Fibroblast of the aortic adventitia (primary cell): ENCODE measurements around the gene TMEM208. TPM values are rescaled to one million over a fixed set of nuclear protein-coding genes. Genes with fewer than 3 reads are reported as not detected.

Source experiments
- DNase-seq: peaks from one replicate; pipeline ENCODE4 v3.0.0-alpha.2; 2010; ENCODE audit warnings: low read depth
- H3K4me3 ChIP-seq: 2 replicates; pipeline ENCODE4 v1.5.1; 2011; ENCODE audit warnings: low read depth, mild to moderate bottlenecking, control low read depth, low read length, moderate library complexity
- total RNA-seq: library from RNA; depleted of rRNA; stranded (reverse); fragments of >200 nt; gene quantifications from 2 replicates; pipeline ENCODE4 v1.2.3, GENCODE V29; 2012; ENCODE audit warnings: low replicate concordance
- TF ChIP-seq, protein P1 (sequence below): IDR thresholded peaks from 2 replicates; pipeline ENCODE4 v1.5.1; 2011; ENCODE audit warnings: mild to moderate bottlenecking, low read length, control low read depth, inconsistent platforms; ENCODE audit not compliant: insufficient read depth

Gene TMEM208
- total RNA-seq, 1 donor = 24.3 TPM

DNA sequence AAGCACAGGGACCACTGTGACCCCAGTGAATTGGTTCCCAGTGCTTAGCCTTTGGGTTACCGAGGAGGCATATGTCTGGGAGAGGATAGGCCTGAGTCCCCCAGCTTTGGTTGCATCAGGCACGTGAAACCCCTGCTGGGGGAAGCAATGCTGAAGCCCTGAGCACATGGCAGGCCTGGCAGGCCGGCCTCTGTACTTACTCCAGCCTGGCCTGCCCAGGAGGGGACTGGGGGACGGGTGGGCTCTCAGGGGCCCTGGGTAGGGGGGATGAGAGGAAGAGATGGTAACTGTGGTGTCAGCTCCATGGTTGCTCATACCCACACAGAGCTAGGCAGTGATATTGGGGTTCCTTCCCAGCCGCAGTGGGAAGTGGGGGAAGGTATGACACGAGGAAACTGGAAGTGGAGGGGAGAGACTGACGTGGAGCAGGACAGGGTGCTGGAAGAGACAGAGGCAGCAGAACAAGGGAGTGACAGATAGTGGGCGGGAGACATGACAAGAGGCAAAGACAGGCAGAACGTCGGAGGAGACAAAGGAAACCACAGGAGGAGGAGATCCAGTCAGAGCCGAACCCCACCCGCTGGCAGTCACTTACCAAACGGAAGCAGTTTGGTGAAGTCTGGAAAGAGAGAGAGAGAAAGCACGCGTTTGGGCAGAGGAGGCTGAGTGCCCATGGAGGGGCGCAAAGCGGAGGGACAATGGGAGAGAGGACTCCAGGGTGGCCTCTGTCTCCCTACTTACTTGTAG lies 9.1 kb downstream of the TMEM208 start:
- no peak for DNase-seq
- TF ChIP-seq, protein P1, sequence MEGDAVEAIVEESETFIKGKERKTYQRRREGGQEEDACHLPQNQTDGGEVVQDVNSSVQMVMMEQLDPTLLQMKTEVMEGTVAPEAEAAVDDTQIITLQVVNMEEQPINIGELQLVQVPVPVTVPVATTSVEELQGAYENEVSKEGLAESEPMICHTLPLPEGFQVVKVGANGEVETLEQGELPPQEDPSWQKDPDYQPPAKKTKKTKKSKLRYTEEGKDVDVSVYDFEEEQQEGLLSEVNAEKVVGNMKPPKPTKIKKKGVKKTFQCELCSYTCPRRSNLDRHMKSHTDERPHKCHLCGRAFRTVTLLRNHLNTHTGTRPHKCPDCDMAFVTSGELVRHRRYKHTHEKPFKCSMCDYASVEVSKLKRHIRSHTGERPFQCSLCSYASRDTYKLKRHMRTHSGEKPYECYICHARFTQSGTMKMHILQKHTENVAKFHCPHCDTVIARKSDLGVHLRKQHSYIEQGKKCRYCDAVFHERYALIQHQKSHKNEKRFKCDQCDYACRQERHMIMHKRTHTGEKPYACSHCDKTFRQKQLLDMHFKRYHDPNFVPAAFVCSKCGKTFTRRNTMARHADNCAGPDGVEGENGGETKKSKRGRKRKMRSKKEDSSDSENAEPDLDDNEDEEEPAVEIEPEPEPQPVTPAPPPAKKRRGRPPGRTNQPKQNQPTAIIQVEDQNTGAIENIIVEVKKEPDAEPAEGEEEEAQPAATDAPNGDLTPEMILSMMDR = no peak
- no peak overlapping the region for H3K4me3 ChIP-seq

GRCh38 chr16:67236563-67237395 lies 9.8 kb downstream of the TMEM208 start:
- peak; percentile 22 for DNase-seq
- H3K4me3 ChIP-seq = no peak overlapping the region
- TF ChIP-seq, protein P1 = no peak

- DNase-seq = no peak
- TF ChIP-seq, protein P1 = no peak
- no peak overlapping the region for H3K4me3 ChIP-seq
Measured at GRCh38 chr16:67237396-67238277, 10.7 kb downstream of the TMEM208 start.

- no peak overlapping the region for H3K4me3 ChIP-seq
- DNase-seq = no peak
- TF ChIP-seq, protein P1 = no peak
Measured at GRCh38 chr16:67238278-67238575, 11.3 kb downstream of the TMEM208 start.

DNA sequence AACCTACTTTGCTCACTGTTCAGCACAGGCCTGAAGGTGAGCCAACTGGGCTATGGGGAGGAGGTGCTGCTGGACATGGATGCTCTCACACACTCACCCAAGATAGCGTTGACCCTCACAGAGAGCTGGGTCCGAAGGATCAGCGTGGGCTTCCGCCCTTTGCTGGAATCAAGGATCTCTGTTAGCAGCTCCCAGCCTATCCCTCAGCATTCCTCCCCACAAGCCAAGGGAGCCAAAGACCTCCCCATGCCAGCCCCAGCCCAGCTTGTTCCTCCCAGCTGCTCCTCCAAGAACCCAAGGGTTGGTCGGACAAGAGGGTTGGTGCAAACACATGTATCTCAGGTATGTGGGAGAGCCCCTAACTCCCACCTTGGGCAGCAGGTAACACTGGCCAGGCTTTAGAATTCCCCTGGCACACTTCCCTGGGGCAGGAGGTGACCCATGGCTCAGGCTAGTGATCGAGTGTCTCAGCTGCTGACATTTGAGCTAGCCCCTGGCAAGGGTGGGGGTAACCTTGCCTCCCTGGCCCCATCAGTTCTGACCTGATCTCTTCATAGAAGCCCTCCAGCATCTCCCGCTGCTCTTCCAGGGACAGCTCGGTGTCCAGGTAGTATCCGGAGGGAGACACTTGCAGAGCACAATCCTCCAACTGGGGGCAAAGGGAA lies 12.0 kb downstream of the TMEM208 start:
- TF ChIP-seq, protein P1 = no peak

GRCh38 chr16:67240506-67240905 lies 13.6 kb downstream of the TMEM208 start:
- DNase-seq = no peak
- no peak overlapping the region for H3K4me3 ChIP-seq
- TF ChIP-seq, protein P1 = no peak

More for the DNA sequence above, 12.0 kb downstream of the TMEM208 start:
- H3K4me3 ChIP-seq = no peak overlapping the region
- DNase-seq = no peak
